COR-L47 (cell line): ENCODE measurements around the gene PRADC1.
"Not testable (repeated sequence)": the region's sequence is repeated elsewhere in the genome, so short reads cannot be mapped to it uniquely, and the experiment has no call there.

Experiments
- DNase-seq: peaks from one replicate; lab custom pipeline; 2025; lab: John Stamatoyannopoulos, UW

Gene PRADC1

GRCh38 chr2:73202156-73203054 lies 30.6 kb downstream of the PRADC1 start, which contains the start of gene NOTO:
Gene NOTO (plus strand): TSS chr2:73202574. CDS start chr2:73202667, 93 bp downstream.
- DNase-seq = no peak

- DNase-seq = not testable (repeated sequence)
Observed at GRCh38 chr2:73200281-73200680, 32.8 kb downstream of the PRADC1 start.

DNA sequence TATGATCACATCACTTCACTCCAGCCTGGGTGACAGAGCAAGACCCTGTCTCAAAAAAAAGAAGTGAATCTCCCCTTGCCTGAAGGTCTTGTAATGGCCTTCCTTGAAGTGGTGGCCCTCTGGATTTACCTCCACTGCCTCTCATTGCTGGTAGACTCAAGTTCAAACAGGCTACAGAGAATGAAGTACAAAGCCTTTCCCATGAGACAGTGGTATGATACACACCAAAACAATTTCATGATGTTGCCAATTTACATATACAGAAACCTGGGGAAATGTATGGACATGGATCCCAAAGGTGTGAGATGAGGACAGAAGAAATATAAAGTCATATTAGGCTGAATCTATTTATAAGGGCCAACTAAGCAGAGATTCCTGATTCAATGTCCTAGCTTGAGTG lies 35.5 kb downstream of the PRADC1 start:
- no peak for DNase-seq

GRCh38 chr2:73187549-73187948 lies 45.5 kb downstream of the PRADC1 start:
- no peak for DNase-seq

DNA sequence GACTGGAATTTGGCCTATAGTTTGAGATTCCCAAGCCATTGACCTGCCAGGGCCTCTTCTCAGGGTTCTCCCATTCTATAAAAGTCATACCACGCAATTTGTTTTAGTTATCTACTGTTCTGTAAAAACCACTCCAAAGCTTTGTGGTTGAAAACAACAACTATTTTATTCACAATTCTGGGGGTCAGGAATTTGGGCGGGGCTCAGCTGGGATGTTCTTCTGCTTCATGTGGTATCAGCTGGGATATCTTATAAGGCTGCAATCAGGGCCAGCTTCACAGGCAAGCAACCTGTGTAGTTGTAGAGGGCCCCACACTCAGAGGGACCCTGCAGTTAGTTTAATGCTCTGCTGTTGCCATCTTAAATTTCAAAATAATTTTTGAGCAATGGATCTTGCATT lies 47.1 kb downstream of the PRADC1 start:
- DNase-seq = no peak
